GM12878 (cell line): Measurements from ENCODE around the gene UBAP2. TPM values are rescaled to one million over a fixed set of nuclear protein-coding genes. Genes with fewer than 3 reads are reported as not detected.

Source experiments
- ATAC-seq: fragments of 200-7000 bp; cut with Tn5 transposase; 3 replicates; pipeline ENCODE4 v1.9.1; 2020; ENCODE audit warnings: mild to moderate bottlenecking, moderate library complexity
- BruUV-seq: library from RNA; stranded (reverse); fragments of 400-500 nt; replicated peaks from 2 replicates; lab custom pipeline; 2021; lab: Mats Ljungman, UMichigan
- CTCF ChIA-PET: fragments of 300-600 bp; sonication (Branson Sonifier 250); formaldehyde crosslinking; extraction: SDS; loops from one replicate; lab custom pipeline; 2021; ENCODE audit warnings: inconsistent platforms; lab: Yijun Ruan, JAX
- POLR2A ChIA-PET: fragments of 350-600 bp; formaldehyde crosslinking; extraction: SDS; loops from one replicate; lab custom pipeline; 2021; ENCODE audit warnings: inconsistent platforms; lab: Charles Lee
- RAD21 ChIA-PET: fragments of 300-600 bp; sonication (Branson Sonifier 250); formaldehyde crosslinking; loops from one replicate; lab custom pipeline; 2023; ENCODE audit warnings: antibody characterized with exemption; ENCODE audit not compliant: unreplicated experiment; lab: Charles Lee
- SMC1A ChIA-PET: fragments of 300-600 bp; sonication (Branson Sonifier 250); formaldehyde crosslinking; loops from one replicate; lab custom pipeline; 2023; ENCODE audit not compliant: unreplicated experiment, uncharacterized antibody; lab: Charles Lee
- DNase-seq: peaks from one replicate; pipeline ENCODE4 v3.0.0-alpha.2; 2011; ENCODE audit warnings: low read depth, low spot score
- FAIRE-seq: peaks from 3 replicates; lab custom pipeline; 2011; peaks lifted over from hg19 to GRCh38; lab: Jason Lieb, UNC
- H2AFZ ChIP-seq: 2 replicates; pipeline ENCODE4 v1.6.0; 2011; ENCODE audit warnings: low read depth, low read length, control low read depth; ENCODE audit not compliant: control insufficient read depth
- H3K27ac ChIP-seq: 2 replicates; pipeline ENCODE4 v1.5.1; 2011; ENCODE audit warnings: control low read depth; ENCODE audit not compliant: control insufficient read depth, insufficient read depth
- H3K27me3 ChIP-seq, 2 experiments: replicated peaks in 1 of 2; 2 replicates each; pipeline versions ENCODE4 v1.6.0 to v1.6.1; 2011; ENCODE audit warnings: low read length in 1 of 2; ENCODE audit not compliant: control insufficient read depth in 2 of 2, insufficient read depth in 2 of 2
- H3K36me3 ChIP-seq, 2 experiments: 2 replicates each; pipeline ENCODE4 v1.5.1; 2011; ENCODE audit warnings: low read length in 1 of 2; ENCODE audit not compliant: control insufficient read depth in 2 of 2, insufficient read depth in 2 of 2
- H3K4me1 ChIP-seq: 2 replicates; pipeline ENCODE4 v1.6.1; 2011; ENCODE audit warnings: mild to moderate bottlenecking, low read length, moderate library complexity, mixed read lengths; ENCODE audit not compliant: control insufficient read depth, insufficient read depth
- H3K4me2 ChIP-seq: 2 replicates; pipeline ENCODE4 v1.6.0; 2011; ENCODE audit warnings: control low read depth; ENCODE audit not compliant: control insufficient read depth, insufficient read depth
- H3K4me3 ChIP-seq: fragments of 200-600 bp; sonication (generic); 2 replicates; pipeline ENCODE4 v1.5.1; 2016
- H3K79me2 ChIP-seq: 2 replicates; pipeline ENCODE4 v1.6.0; 2011; ENCODE audit warnings: low read length; ENCODE audit not compliant: control insufficient read depth, insufficient read depth
- H3K9ac ChIP-seq: 2 replicates; pipeline ENCODE4 v1.8.0; 2011; ENCODE audit warnings: low read length, control low read depth, mixed read lengths; ENCODE audit not compliant: control insufficient read depth, insufficient read depth
- H3K9me3 ChIP-seq: replicated peaks from 3 replicates; pipeline ENCODE4 v1.5.1; 2011; ENCODE audit warnings: mild to moderate bottlenecking, low read length; ENCODE audit not compliant: control insufficient read depth, insufficient read depth
- H4K20me1 ChIP-seq: 2 replicates; pipeline ENCODE4 v1.6.0; 2011; ENCODE audit not compliant: control insufficient read depth, insufficient read depth
- CEBPB ChIP-seq, 2 experiments: fragments of 150-350 bp in 1 of 2; IDR thresholded peaks; 2 replicates each; pipeline ENCODE4 v1.6.1; 2012 to 2014; ENCODE audit warnings: low read depth in 2 of 2, low read length in 2 of 2, borderline replicate concordance in 1 of 2, inconsistent platforms in 1 of 2
- EED ChIP-seq: sonication (generic); IDR thresholded peaks from 2 replicates; pipeline ENCODE4 v1.6.1; 2016; ENCODE audit warnings: antibody characterized with exemption, low read depth
- MTA2 ChIP-seq: fragments of 450-650 bp; IDR thresholded peaks from 2 replicates; pipeline ENCODE4 v1.6.1; 2016; ENCODE audit warnings: low read depth, mild to moderate bottlenecking, moderate library complexity
- NBN ChIP-seq: fragments of 450-650 bp; IDR thresholded peaks from 2 replicates; pipeline ENCODE4 v1.6.1; 2016
- POU2F2 ChIP-seq: IDR thresholded peaks from 3 replicates; pipeline ENCODE4 v1.6.1; 2011; ENCODE audit warnings: low read depth, mild to moderate bottlenecking, low read length, borderline replicate concordance
- RELA ChIP-seq: fragments of 450-650 bp; IDR thresholded peaks from 2 replicates; pipeline ENCODE4 v1.8.0; 2014; ENCODE audit warnings: borderline replicate concordance; ENCODE audit not compliant: partially characterized antibody
- REST ChIP-seq: IDR thresholded peaks from 2 replicates; pipeline ENCODE4 v1.6.1; 2012; ENCODE audit warnings: mild to moderate bottlenecking, low read depth, low read length
- ZSCAN29 ChIP-seq: fragments of 450-650 bp; IDR thresholded peaks from 2 replicates; pipeline ENCODE4 v1.6.1; 2017; ENCODE audit warnings: mild to moderate bottlenecking, moderate library complexity
- in situ Hi-C: fragments of 300-500 bp; cut with MboI; formaldehyde crosslinking; loops from 9 replicates; pipeline ENCODE4 v1.14.3; 2018; ENCODE audit warnings: mixed read lengths
- intact Hi-C: fragments of 100-400 bp; cut with micrococcal nuclease; formaldehyde crosslinking; loops from one replicate; pipeline ENCODE4 v1.14.2; 2022; ENCODE audit not compliant: unreplicated experiment
- polyA plus RNA-seq, 11 experiments: library from polyadenylated mRNA; depleted of rRNA in 4 of 11; unstranded in 6 of 11; stranded (reverse) in 5 of 11; fragments of >200 nt; fragmentation: Nextera tagmentation in 4 of 11; fragmentation: Illumina TruSeq in 1 of 11; extraction: Ambion mirVana in 4 of 11; extraction: Trizol in 1 of 11; gene quantifications; 1 replicate in 1 of 11; 2 replicates in 10 of 11; pipeline versions ENCODE4 v1.2.1 to v1.2.3, GENCODE V29; 2011 to 2016; ENCODE audit warnings: inconsistent platforms in 2 of 11, missing spikeins in 2 of 11, low read depth in 1 of 11
- total RNA-seq, 4 experiments: library from RNA; depleted of rRNA in 3 of 4; stranded (reverse); fragments of >200 nt in 3 of 4; fragmentation: Illumina TruSeq in 1 of 4; extraction: Trizol in 1 of 4; gene quantifications; 2 replicates each; pipeline versions ENCODE4 v1.2.1 to v1.2.3, GENCODE V29; 2013 to 2021
- TF ChIP-seq, protein P1 (sequence below): fragments of 450-650 bp; IDR thresholded peaks from 2 replicates; pipeline ENCODE4 v1.6.1; 2017; ENCODE audit warnings: mild to moderate bottlenecking, moderate library complexity

Gene UBAP2
- total and polyA plus RNA-seq, 10 of the 15 experiments (the other 5 are each of a cell fraction or from before 2014, with no cell fraction given), result 8.5 to 48.2 (median 28.1) TPM

DNA sequence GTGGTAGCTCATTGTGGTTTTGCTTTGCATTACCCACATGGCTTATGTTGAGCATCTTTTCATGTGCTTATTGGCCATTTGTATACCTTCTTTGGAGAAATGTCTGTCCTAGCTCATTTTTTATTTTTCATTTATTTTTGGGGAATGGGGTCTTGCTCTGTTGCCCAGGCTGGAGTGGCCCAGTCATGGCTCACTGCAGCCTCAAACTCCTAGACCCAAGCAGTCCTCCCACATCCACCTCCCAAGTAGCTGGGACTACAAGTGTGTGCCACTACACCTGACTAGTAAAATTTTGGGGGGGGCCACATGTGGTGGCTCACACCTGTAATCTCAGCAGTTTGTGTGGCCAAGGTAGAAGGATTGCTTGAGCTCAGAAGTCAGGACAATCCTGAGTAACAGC, 154.4 kb downstream of the UBAP2 start (continued):
- TF ChIP-seq RELA (no peak), ZSCAN29 (no peak), CEBPB (IDR thresholded peaks at IDR 0.05; ENCODE audit: borderline replicate concordance in 1 of 2, low read depth in 2 of 2, low read length in 2 of 2) (no peak)
- TF ChIP-seq, protein P1, sequence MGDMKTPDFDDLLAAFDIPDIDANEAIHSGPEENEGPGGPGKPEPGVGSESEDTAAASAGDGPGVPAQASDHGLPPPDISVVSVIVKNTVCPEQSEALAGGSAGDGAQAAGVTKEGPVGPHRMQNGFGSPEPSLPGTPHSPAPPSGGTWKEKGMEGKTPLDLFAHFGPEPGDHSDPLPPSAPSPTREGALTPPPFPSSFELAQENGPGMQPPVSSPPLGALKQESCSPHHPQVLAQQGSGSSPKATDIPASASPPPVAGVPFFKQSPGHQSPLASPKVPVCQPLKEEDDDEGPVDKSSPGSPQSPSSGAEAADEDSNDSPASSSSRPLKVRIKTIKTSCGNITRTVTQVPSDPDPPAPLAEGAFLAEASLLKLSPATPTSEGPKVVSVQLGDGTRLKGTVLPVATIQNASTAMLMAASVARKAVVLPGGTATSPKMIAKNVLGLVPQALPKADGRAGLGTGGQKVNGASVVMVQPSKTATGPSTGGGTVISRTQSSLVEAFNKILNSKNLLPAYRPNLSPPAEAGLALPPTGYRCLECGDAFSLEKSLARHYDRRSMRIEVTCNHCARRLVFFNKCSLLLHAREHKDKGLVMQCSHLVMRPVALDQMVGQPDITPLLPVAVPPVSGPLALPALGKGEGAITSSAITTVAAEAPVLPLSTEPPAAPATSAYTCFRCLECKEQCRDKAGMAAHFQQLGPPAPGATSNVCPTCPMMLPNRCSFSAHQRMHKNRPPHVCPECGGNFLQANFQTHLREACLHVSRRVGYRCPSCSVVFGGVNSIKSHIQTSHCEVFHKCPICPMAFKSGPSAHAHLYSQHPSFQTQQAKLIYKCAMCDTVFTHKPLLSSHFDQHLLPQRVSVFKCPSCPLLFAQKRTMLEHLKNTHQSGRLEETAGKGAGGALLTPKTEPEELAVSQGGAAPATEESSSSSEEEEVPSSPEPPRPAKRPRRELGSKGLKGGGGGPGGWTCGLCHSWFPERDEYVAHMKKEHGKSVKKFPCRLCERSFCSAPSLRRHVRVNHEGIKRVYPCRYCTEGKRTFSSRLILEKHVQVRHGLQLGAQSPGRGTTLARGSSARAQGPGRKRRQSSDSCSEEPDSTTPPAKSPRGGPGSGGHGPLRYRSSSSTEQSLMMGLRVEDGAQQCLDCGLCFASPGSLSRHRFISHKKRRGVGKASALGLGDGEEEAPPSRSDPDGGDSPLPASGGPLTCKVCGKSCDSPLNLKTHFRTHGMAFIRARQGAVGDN, result no peak
- TF ChIP-seq, all 136 proteins: peak for 0

DNA sequence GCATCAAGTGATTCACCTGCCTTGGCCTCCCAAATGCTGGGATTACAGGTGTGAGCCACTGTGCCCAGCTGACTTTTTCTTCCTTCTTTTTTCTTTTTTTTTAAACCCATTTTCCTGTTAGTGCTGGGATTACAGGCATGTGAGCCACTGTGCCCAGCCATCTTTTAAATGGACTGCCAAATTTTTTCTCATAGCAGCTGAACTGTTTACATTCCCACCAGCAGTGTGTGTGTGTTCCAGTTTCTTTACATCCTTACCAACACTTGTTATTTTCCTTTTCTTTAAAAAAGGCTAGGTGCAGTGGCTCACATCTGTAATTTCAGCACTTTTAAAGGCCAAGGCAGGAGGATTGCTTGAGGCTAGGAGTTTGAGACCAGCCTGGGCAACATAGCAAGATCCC, 154.8 kb downstream of the UBAP2 start:
- Histone ChIP-seq H3K9ac (no peak overlapping the region), H3K27me3 (no peaks in the 10 kb centered on the region), H3K9me3 (no peaks in the 10 kb centered on the region), H2AFZ (no peak overlapping the region), H3K36me3 (peaks cover 0 to 11% of the 10 kb centered on the region in 2 experiments; a peak in 3 of 4 replicates), H3K4me3 (no peak overlapping the region), H3K27ac (no peak overlapping the region)
- SMC1A ChIA-PET, result interaction anchor here (0.7 to 1.1 kb wide), 3 partner anchors 12 to 25 kb away, joined by 3 to 4 read pairs (median 3); no protein-coding TSS in a partner anchor
- POLR2A ChIA-PET, result no interaction called here
- RAD21 ChIA-PET, result interaction anchor here (1.1 kb wide), 1 partner anchor 9 kb away, joined by 4 read pairs; no protein-coding TSS in a partner anchor
- in situ Hi-C loops, result no loop called here
- intact Hi-C loops, result no loop called here
- TF ChIP-seq NBN (no peak), POU2F2 (no peak), REST (no peak), EED (no peak), MTA2 (no peak)
- TF ChIP-seq, all 136 proteins: peak for 0
- ATAC-seq (no peak), DNase-seq (no peak), FAIRE-seq (no peak)
- no TSS peak for BruUV-seq
- H3K4me2 ChIP-seq, result no peak overlapping the region
- H3K4me1 ChIP-seq, result no peaks in the 10 kb centered on the region
- H4K20me1 ChIP-seq, result peaks cover 3% of the 10 kb centered on the region; the same call in 1 of the 2 replicates
- peaks cover 8% of the 10 kb centered on the region for H3K79me2 ChIP-seq
- CTCF ChIA-PET, result interaction anchor here (1.1 to 2.1 kb wide), 3 partner anchors 9 to 80 kb away, joined by 3 to 8 read pairs (median 4); no protein-coding TSS in a partner anchor
